Smooth muscle cell (in vitro differentiated cells): Measurements from ENCODE around the gene P2RX7. TPM values are rescaled to one million over a fixed set of nuclear protein-coding genes. Genes with fewer than 3 reads are reported as not detected.

Experiments
- DNase-seq: peaks from one replicate; lab custom pipeline; 2025; ENCODE audit not compliant: unreplicated experiment; lab: John Stamatoyannopoulos, UW
- H2AFZ ChIP-seq: fragments of 200-600 bp; sonication (generic); 2 replicates; pipeline ENCODE4 v1.6.0; 2016; ENCODE audit warnings: antibody characterized with exemption, low read depth, mild to moderate bottlenecking
- H3F3A ChIP-seq: fragments of 200-600 bp; sonication (generic); 2 replicates; pipeline ENCODE4 v1.6.0; 2017; ENCODE audit warnings: antibody characterized with exemption, low read depth
- H3K27ac ChIP-seq: fragments of 200-600 bp; sonication (generic); 2 replicates; pipeline ENCODE4 v1.5.1; 2016; ENCODE audit warnings: low read depth, mild to moderate bottlenecking
- H3K27me3 ChIP-seq: fragments of 200-600 bp; sonication (generic); 2 replicates; pipeline ENCODE4 v1.6.1; 2016; ENCODE audit warnings: low read depth, mild to moderate bottlenecking
- H3K36me3 ChIP-seq: fragments of 200-600 bp; sonication (generic); 2 replicates; pipeline ENCODE4 v1.5.1; 2016; ENCODE audit warnings: low read depth
- H3K4me1 ChIP-seq: fragments of 200-600 bp; sonication (generic); 2 replicates; pipeline ENCODE4 v1.5.1; 2016; ENCODE audit warnings: low read depth
- H3K4me2 ChIP-seq: fragments of 200-600 bp; sonication (generic); 2 replicates; pipeline ENCODE4 v1.6.0; 2016; ENCODE audit warnings: mild to moderate bottlenecking
- H3K4me3 ChIP-seq: fragments of 200-600 bp; sonication (generic); 2 replicates; pipeline ENCODE4 v1.5.1; 2016; ENCODE audit warnings: mild to moderate bottlenecking
- H3K79me2 ChIP-seq: fragments of 200-600 bp; sonication (generic); 2 replicates; pipeline ENCODE4 v1.6.0; 2016; ENCODE audit warnings: low read depth, mild to moderate bottlenecking
- H3K9ac ChIP-seq: fragments of 200-600 bp; sonication (generic); 2 replicates; pipeline ENCODE4 v1.6.0; 2016; ENCODE audit warnings: low read depth
- H3K9me3 ChIP-seq: fragments of 200-600 bp; sonication (generic); replicated peaks from 2 replicates; pipeline ENCODE4 v1.5.1; 2016; ENCODE audit warnings: low read depth
- H4K20me1 ChIP-seq: fragments of 200-600 bp; sonication (generic); 2 replicates; pipeline ENCODE4 v1.6.0; 2016; ENCODE audit warnings: low read depth
- CTCF ChIP-seq: fragments of 200-600 bp; sonication (generic); IDR thresholded peaks from 2 replicates; pipeline ENCODE4 v1.5.1; 2017; ENCODE audit warnings: borderline replicate concordance, mild to moderate bottlenecking, antibody characterized with exemption; ENCODE audit not compliant: insufficient read depth, poor library complexity, severe bottlenecking
- WGBS: methylation state at CpG from one replicate; pipeline ENCODE4 v1.1.7; 2016; ENCODE audit warnings: low lambda C conversion rate; 5-methylcytosine and 5-hydroxymethylcytosine counted together
- polyA plus RNA-seq: library from polyadenylated mRNA; unstranded; fragments of >200 nt; fragmentation: Nextera tagmentation; extraction: Ambion mirVana; gene quantifications from 2 replicates; pipeline ENCODE4 v1.2.1, GENCODE V29; 2016
- total RNA-seq: library from RNA; depleted of rRNA; stranded (reverse); fragments of >200 nt; gene quantifications from 2 replicates; pipeline ENCODE4 v1.2.3, GENCODE V29; 2014

Gene P2RX7
- total and polyA plus RNA-seq, 2 experiments from 2014 or later, result 1.1 to 1.6 TPM

- H4K20me1 ChIP-seq, result no peaks in the 10 kb centered on the region
- peaks cover 7% of the 10 kb centered on the region for H3F3A ChIP-seq
- no peak for DNase-seq
- no peak overlapping the region for H3K9ac ChIP-seq
- no peaks in the 10 kb centered on the region for H3K27me3 ChIP-seq
- H3K9me3 ChIP-seq, result no peaks in the 10 kb centered on the region
- no peaks in the 10 kb centered on the region for H3K79me2 ChIP-seq
- H3K4me3 ChIP-seq, result no peak overlapping the region
- no peak for TF ChIP-seq CTCF
- H3K36me3 ChIP-seq, result no peaks in the 10 kb centered on the region
- no peaks in the 10 kb centered on the region for H3K4me1 ChIP-seq
- WGBS, result 93% methylated on average over 9 of the region's 9 CpGs
- H3K4me2 ChIP-seq, result no peak overlapping the region
- H3K27ac ChIP-seq, result no peak overlapping the region
- H2AFZ ChIP-seq, result no peak overlapping the region
Measured at GRCh38 chr12:121189619-121190155, 57.0 kb downstream of the P2RX7 start.

GRCh38 chr12:121190523-121191031 is 57.9 kb downstream of the P2RX7 start:
- no peaks in the 10 kb centered on the region for H4K20me1 ChIP-seq
- H3K4me2 ChIP-seq, result peak overlapping the region; percentile 60
- 15% methylated on average over 2 of the region's 2 CpGs for WGBS
- no peaks in the 10 kb centered on the region for H3K9me3 ChIP-seq
- DNase-seq, result no peak
- H3K9ac ChIP-seq, result peak overlapping the region; percentile 36
- no peak for TF ChIP-seq CTCF
- H3K79me2 ChIP-seq, result no peaks in the 10 kb centered on the region
- no peaks in the 10 kb centered on the region for H3K36me3 ChIP-seq
- no peak overlapping the region for H2AFZ ChIP-seq
- H3K4me3 ChIP-seq, result no peak overlapping the region
- peaks cover 7% of the 10 kb centered on the region for H3F3A ChIP-seq
- H3K27ac ChIP-seq, result peak overlapping the region; percentile 75
- H3K4me1 ChIP-seq, result no peaks in the 10 kb centered on the region
- H3K27me3 ChIP-seq, result no peaks in the 10 kb centered on the region

GRCh38 chr12:121191151-121191550 is 58.5 kb downstream of the P2RX7 start:
- WGBS, result 90% methylated on average over 3 of the region's 3 CpGs
- Histone ChIP-seq H3K27me3 (no peaks in the 10 kb centered on the region), H3K4me1 (no peaks in the 10 kb centered on the region), H3K36me3 (no peaks in the 10 kb centered on the region), H3K9me3 (no peaks in the 10 kb centered on the region), H2AFZ (no peak overlapping the region), H3K27ac (peak overlapping the region; percentile 75), H3K9ac (peak overlapping the region; percentile 36), H3K79me2 (no peaks in the 10 kb centered on the region), H3F3A (peaks cover 7% of the 10 kb centered on the region), H3K4me2 (peak overlapping the region; percentile 60), H4K20me1 (no peaks in the 10 kb centered on the region), H3K4me3 (no peak overlapping the region)
- DNase-seq, result no peak
- TF ChIP-seq CTCF, result no peak

- Histone ChIP-seq H3K4me1 (no peaks in the 10 kb centered on the region), H3K4me3 (no peak overlapping the region), H2AFZ (no peak overlapping the region), H3K9me3 (no peaks in the 10 kb centered on the region), H3K27ac (no peak overlapping the region), H3K27me3 (no peaks in the 10 kb centered on the region), H3K79me2 (no peaks in the 10 kb centered on the region), H3K36me3 (no peaks in the 10 kb centered on the region), H3K4me2 (no peak overlapping the region), H4K20me1 (no peaks in the 10 kb centered on the region), H3F3A (peaks cover 2% of the 10 kb centered on the region), H3K9ac (no peak overlapping the region)
- DNase-seq, result no peak
- WGBS, result 91% methylated on average over 6 of the region's 6 CpGs
- no peak for TF ChIP-seq CTCF
Measured at GRCh38 chr12:121196902-121197301, 64.2 kb downstream of the P2RX7 start.
